Thyroid gland (tissue), 4 donors: ENCODE results near the gene HHEX. TPM values are rescaled to one million over a fixed set of nuclear protein-coding genes. Genes with fewer than 3 reads are reported as not detected.

Source experiments
- DNase-seq, 2 donors: peaks; one replicate each; pipeline ENCODE4 v3.0.0-alpha.2; 2019
- H3K27ac ChIP-seq, 3 donors: fragments of 200-600 bp; sonication (generic); 1 replicate in 2 of 3; 2 replicates in 1 of 3; pipeline ENCODE4 v1.5.1; 2016 to 2019; ENCODE audit warnings: mild to moderate bottlenecking in 1 of 3, moderate library complexity in 1 of 3
- H3K27me3 ChIP-seq: fragments of 200-600 bp; sonication (generic); one replicate; pipeline ENCODE4 v1.5.1; 2019
- H3K36me3 ChIP-seq, 2 donors: fragments of 200-600 bp; sonication (generic); one replicate each; pipeline ENCODE4 v1.5.1; 2016 to 2019
- H3K4me1 ChIP-seq, 2 donors: fragments of 200-600 bp; sonication (generic); one replicate each; pipeline ENCODE4 v1.5.1; 2017 to 2019
- H3K4me3 ChIP-seq, 3 donors: fragments of 200-600 bp; sonication (generic); replicated peaks in 1 of 3; 1 replicate in 2 of 3; 2 replicates in 1 of 3; pipeline ENCODE4 v1.5.1; 2016; ENCODE audit warnings: mild to moderate bottlenecking in 1 of 3
- H3K9me3 ChIP-seq: fragments of 200-600 bp; sonication (generic); one replicate; pipeline ENCODE4 v1.5.1; 2017
- CTCF ChIP-seq, 6 experiments: fragments of 200-600 bp in 3 of 6; fragments of 450-650 bp in 3 of 6; sonication (generic) in 3 of 6; IDR thresholded peaks; one replicate each; pipeline ENCODE4 v1.5.1; 2016 to 2019; ENCODE audit warnings: antibody characterized with exemption in 6 of 6, mild to moderate bottlenecking in 2 of 6, inconsistent platforms in 1 of 6, moderate library complexity in 1 of 6
- POLR2A ChIP-seq, 2 donors: fragments of 450-650 bp; IDR thresholded peaks; one replicate each; pipeline ENCODE4 v1.6.1; 2017; ENCODE audit warnings: antibody characterized with exemption in 2 of 2, mild to moderate bottlenecking in 2 of 2, moderate library complexity in 1 of 2
- WGBS, 2 donors: methylation state at CpG; one replicate each; pipeline ENCODE4 v1.1.5; 2017; 5-methylcytosine and 5-hydroxymethylcytosine counted together
- intact Hi-C: fragments of 100-400 bp; cut with DNase I; formaldehyde crosslinking; loops from one replicate; pipeline ENCODE4 v1.15.1; 2023
- total RNA-seq, 4 donors: library from RNA; depleted of rRNA; stranded (reverse); fragments of >200 nt; gene quantifications; one replicate each; pipeline ENCODE4 v1.2.3, GENCODE V29; 2016

The HHEX gene
- total RNA-seq, 4 donors from 2014 or later: 90.9 to 154 (median 122) TPM

DNA sequence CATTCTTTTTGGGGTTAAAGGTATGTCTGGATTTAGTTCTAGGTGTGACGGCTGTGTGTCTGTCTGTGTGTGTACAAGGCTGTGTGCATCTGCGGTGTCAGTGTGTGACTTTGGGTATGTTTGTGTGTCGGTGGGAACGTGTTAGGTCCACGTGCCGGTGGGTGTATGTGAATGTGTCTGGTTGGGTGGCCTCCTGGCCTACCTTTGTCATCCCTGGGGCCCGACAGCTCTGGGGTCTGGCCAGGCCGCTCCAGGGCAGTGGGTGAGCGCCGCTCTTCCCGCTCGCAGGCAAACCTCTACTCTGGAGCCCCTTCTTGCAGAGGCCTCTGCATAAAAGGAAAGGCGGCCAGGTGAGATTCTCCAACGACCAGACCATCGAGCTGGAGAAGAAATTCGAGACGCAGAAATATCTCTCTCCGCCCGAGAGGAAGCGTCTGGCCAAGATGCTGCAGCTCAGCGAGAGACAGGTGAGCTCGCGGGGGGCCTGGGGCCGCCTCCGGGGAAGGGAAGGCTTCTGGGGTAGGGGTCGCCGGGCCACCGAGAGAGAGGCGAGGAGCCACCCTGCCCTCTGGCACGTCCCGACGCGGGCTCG, 2.4 kb downstream of the HHEX start:
- TF ChIP-seq CTCF (IDR thresholded peaks at IDR 0.05): no peak
- TF ChIP-seq POLR2A (IDR thresholded peaks at IDR 0.05): no peak
- H3K27ac ChIP-seq: peak overlapping the region; percentile 99 to 100 (median 99)
- peaks cover 12 to 22% of the 10 kb centered on the region in 2 donors for H3K36me3 ChIP-seq
- peak overlapping the region; percentile 94 to 99 (median 94) for H3K4me3 ChIP-seq
- H3K4me1 ChIP-seq: peaks cover 14 to 33% of the 10 kb centered on the region in 2 donors
- intact Hi-C loops: no loop called here
- H3K9me3 ChIP-seq: no peaks in the 10 kb centered on the region
- WGBS, 2 donors: 14 to 22% methylated on average over 19 to 31 of the region's 34 CpGs
- DNase-seq: peak in 1 of 2 donors; percentile 37
- H3K27me3 ChIP-seq: no peaks in the 10 kb centered on the region

DNA sequence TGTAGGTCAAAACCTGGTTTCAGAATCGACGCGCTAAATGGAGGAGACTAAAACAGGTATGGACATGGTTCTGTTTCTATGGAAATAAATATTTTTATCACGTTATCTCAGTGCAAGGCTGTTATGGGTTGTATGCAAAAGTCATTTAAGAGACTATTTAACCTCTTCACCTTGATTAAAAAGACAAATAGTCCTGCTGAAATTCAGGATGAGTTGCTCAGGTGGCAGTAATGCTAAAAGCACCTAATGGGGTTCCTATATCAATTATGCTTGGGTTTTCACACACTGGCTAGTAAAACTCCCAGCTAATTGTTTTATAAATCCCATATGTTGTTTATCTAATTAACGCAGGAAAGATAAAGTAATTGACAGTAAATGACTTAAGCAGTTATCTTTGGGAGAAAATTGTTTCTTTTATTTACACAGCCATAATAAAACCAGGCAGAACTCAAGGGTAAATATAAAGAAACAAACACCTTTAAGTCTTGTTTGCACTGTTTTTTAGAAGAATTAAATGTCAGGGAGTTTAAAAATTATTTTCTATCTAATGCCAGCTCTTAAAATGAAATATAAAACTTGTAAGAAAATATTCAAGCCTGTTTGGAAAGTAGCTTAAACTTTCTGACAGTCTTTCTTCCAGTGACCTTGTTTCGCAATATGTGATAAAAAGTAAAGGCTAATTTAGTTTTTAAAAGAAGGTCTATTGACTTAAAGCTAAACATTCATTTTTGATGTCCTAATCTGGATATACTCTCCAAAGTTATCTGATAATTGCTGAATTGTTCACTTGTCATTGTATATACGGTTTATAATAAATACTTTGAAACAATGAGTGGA, 3.2 kb downstream of the HHEX start:
- WGBS, 2 donors: 14 to 24% methylated on average over 7 of the region's 7 CpGs
- H3K4me1 ChIP-seq: peaks cover 16 to 36% of the 10 kb centered on the region in 2 donors
- DNase-seq: no peak

GRCh38 chr10:92693534-92693893, 3.8 kb downstream of the HHEX start:
- no peak for DNase-seq
- Histone ChIP-seq H3K4me1 (peaks cover 22 to 33% of the 10 kb centered on the region in 2 donors), H3K27me3 (no peaks in the 10 kb centered on the region), H3K9me3 (no peaks in the 10 kb centered on the region), H3K4me3 (peak overlapping the region in 1 of 3 donors; percentile 99), H3K36me3 (peaks cover 12 to 22% of the 10 kb centered on the region in 2 donors), H3K27ac (peak overlapping the region; percentile 99 to 100 (median 99))
- 23 to 26% methylated on average over 1 of the region's 1 CpG for WGBS, 2 donors
- intact Hi-C loops: no loop called here
- TF ChIP-seq POLR2A (IDR thresholded peaks at IDR 0.05) (no peak), CTCF (IDR thresholded peaks at IDR 0.05) (no peak)

More for the DNA sequence above, 3.2 kb downstream of the HHEX start:
- H3K9me3 ChIP-seq: no peaks in the 10 kb centered on the region
- TF ChIP-seq POLR2A (IDR thresholded peaks at IDR 0.05): no peak
- peak overlapping the region; percentile 99 to 100 (median 99) for H3K27ac ChIP-seq
- H3K36me3 ChIP-seq: peaks cover 12 to 22% of the 10 kb centered on the region in 2 donors
- no peaks in the 10 kb centered on the region for H3K27me3 ChIP-seq
- intact Hi-C loops: no loop called here
- H3K4me3 ChIP-seq: peak overlapping the region; percentile 94 to 99 (median 94)

GRCh38 chr10:92695679-92696605, 6.2 kb downstream of the HHEX start:
- WGBS, 2 donors: 32 to 38% methylated on average over 47 to 51 of the region's 61 CpGs
- Histone ChIP-seq H3K9me3 (no peaks in the 10 kb centered on the region), H3K27me3 (no peaks in the 10 kb centered on the region), H3K27ac (peak overlapping the region; percentile 99 to 100 (median 99)), H3K4me3 (peak overlapping the region in 1 of 3 donors; percentile 28), H3K36me3 (peaks cover 12 to 16% of the 10 kb centered on the region in 2 donors), H3K4me1 (peaks cover 39 to 42% of the 10 kb centered on the region in 2 donors)
- intact Hi-C loops: no loop called here
- TF ChIP-seq CTCF (IDR thresholded peaks at IDR 0.05) (no peak), POLR2A (IDR thresholded peaks at IDR 0.05) (no peak)
- peak; percentile 70 to 82 for DNase-seq
